Hematopoietic multipotent progenitor cell treated with erythropoietin and hydrocortisone succinate and interleukin-3 and kit ligand, for 6 days (in vitro differentiated cells): ENCODE measurements around the gene CDKN2AIP.

Source experiments
- DNase-seq: peaks from one replicate; pipeline ENCODE4 v3.0.0-alpha.2; 2015

Gene CDKN2AIP

GRCh38 chr4:183444214-183445096 lies at the start of gene CDKN2AIP:
Gene CDKN2AIP, plus strand, starts transcription at chr4:183444636. Its CDS starts 162 bp downstream, at chr4:183444798.
- DNase-seq: peak; percentile 96

- DNase-seq: peak; percentile 93
Measured at GRCh38 chr4:183395395-183395794, 49.0 kb upstream of the CDKN2AIP start.

- peak; percentile 58 for DNase-seq
Measured at GRCh38 chr4:183396227-183396637, 48.2 kb upstream of the CDKN2AIP start.

GRCh38 chr4:183397741-183398297 lies 46.6 kb upstream of the CDKN2AIP start:
- DNase-seq: peak; percentile 29

- peak; percentile 89 for DNase-seq
Measured at GRCh38 chr4:183398298-183399125, 45.9 kb upstream of the CDKN2AIP start.

GRCh38 chr4:183399126-183399522 lies 45.3 kb upstream of the CDKN2AIP start:
- DNase-seq: peak; percentile 64

- peak; percentile 39 for DNase-seq
Measured at GRCh38 chr4:183399616-183400015, 44.8 kb upstream of the CDKN2AIP start.

GRCh38 chr4:183400035-183400434 lies 44.4 kb upstream of the CDKN2AIP start:
- DNase-seq: no peak

- no peak for DNase-seq
Measured at GRCh38 chr4:183401473-183401872, 43.0 kb upstream of the CDKN2AIP start.

GRCh38 chr4:183402771-183403170 lies 41.7 kb upstream of the CDKN2AIP start:
- DNase-seq: no peak

- no peak for DNase-seq
Measured at GRCh38 chr4:183403486-183403885, 41.0 kb upstream of the CDKN2AIP start.

- DNase-seq: no peak
Measured at GRCh38 chr4:183403961-183404360, 40.5 kb upstream of the CDKN2AIP start.

GRCh38 chr4:183405303-183405702 lies 39.1 kb upstream of the CDKN2AIP start:
- no peak for DNase-seq

GRCh38 chr4:183407128-183407585 lies 37.3 kb upstream of the CDKN2AIP start:
- DNase-seq: peak; percentile 91

GRCh38 chr4:183407635-183408464 lies 36.6 kb upstream of the CDKN2AIP start:
- DNase-seq: no peak

GRCh38 chr4:183408796-183409195 lies 35.6 kb upstream of the CDKN2AIP start:
- peak; percentile 33 for DNase-seq

- DNase-seq: no peak
Measured at GRCh38 chr4:183409483-183409882, 35.0 kb upstream of the CDKN2AIP start.

- no peak for DNase-seq
Measured at GRCh38 chr4:183409934-183410333, 34.5 kb upstream of the CDKN2AIP start.

- DNase-seq: no peak
Measured at GRCh38 chr4:183411291-183411861, 33.1 kb upstream of the CDKN2AIP start.

GRCh38 chr4:183412821-183413220 lies 31.6 kb upstream of the CDKN2AIP start:
- no peak for DNase-seq

- no peak for DNase-seq
Measured at GRCh38 chr4:183413234-183414200, 30.9 kb upstream of the CDKN2AIP start.
